Ovary (tissue), 9 donors: Measurements from ENCODE around the gene CD34. TPM values are rescaled to one million over a fixed set of nuclear protein-coding genes. Genes with fewer than 3 reads are reported as not detected.
A peak's percentile ranks its signal among the peaks of the same experiment; 100 is the strongest.

Source experiments
- DNase-seq, 5 donors: peaks; one replicate each; pipeline ENCODE4 v3.0.0-alpha.2; 2019 to 2020
- H3K27ac ChIP-seq, 2 donors: fragments of 200-600 bp; one replicate each; pipeline versions ENCODE4 v1.5.1 to v1.8.0; 2019 to 2022
- H3K27me3 ChIP-seq: fragments of 200-600 bp; one replicate; pipeline ENCODE4 v1.8.0; 2022
- H3K36me3 ChIP-seq: fragments of 200-600 bp; sonication (generic); one replicate; pipeline ENCODE4 v1.5.1; 2019
- H3K4me1 ChIP-seq: one replicate; pipeline ENCODE4 v1.8.1; 2013; ENCODE audit warnings: mild to moderate bottlenecking, moderate library complexity; ENCODE audit not compliant: insufficient read depth
- H3K4me3 ChIP-seq: fragments of 200-600 bp; sonication (generic); one replicate; pipeline ENCODE4 v1.5.1; 2017
- H3K9me3 ChIP-seq, 2 donors: fragments of 200-600 bp in 1 of 2; sonication (generic) in 1 of 2; one replicate each; pipeline versions ENCODE4 v1.5.1 to v1.8.1; 2013 to 2019; ENCODE audit warnings: mild to moderate bottlenecking in 1 of 2, moderate library complexity in 1 of 2
- EP300 ChIP-seq: sonication (generic); formaldehyde crosslinking; IDR thresholded peaks from one replicate; pipeline ENCODE4 v1.6.1; 2017; ENCODE audit warnings: antibody characterized with exemption
- POLR2A ChIP-seq: fragments of 450-650 bp; IDR thresholded peaks from one replicate; pipeline ENCODE4 v1.6.1; 2017; ENCODE audit warnings: antibody characterized with exemption, mild to moderate bottlenecking, moderate library complexity
- WGBS, 3 donors: extraction: QIAGEN DNeasy Blood & Tissue Kit in 1 of 3; methylation state at CpG; one replicate each; pipeline versions ENCODE4 v1.1.5 to v1.1.7; 2013 to 2017; 5-methylcytosine and 5-hydroxymethylcytosine counted together
- intact Hi-C, 4 donors: fragments of 100-400 bp; cut with DNase I; formaldehyde crosslinking; loops; one replicate each; pipeline versions ENCODE4 v1.11.0 to v1.15.1; 2022 to 2023
- polyA plus RNA-seq, 2 donors: library from polyadenylated mRNA; stranded (reverse); fragments of 200-250 nt in 1 of 2; fragments of 350-450 nt in 1 of 2; fragmentation: Illumina TruSeq in 1 of 2; extraction: RNeasy Lipid Tissue Mini Kit (QIAGEN cat#74804) in 1 of 2; gene quantifications; one replicate each; pipeline ENCODE4 v1.2.3, GENCODE V29; 2013 to 2014
- total RNA-seq, 7 donors: library from RNA; depleted of rRNA in 2 of 7; stranded (reverse); fragments of >200 nt in 2 of 7; fragmentation: NEBNext Ultra II Directional in 3 of 7; extraction: Animal tissue kit (Norgen Biotek cat#: 25700) in 3 of 7; gene quantifications; one replicate each; pipeline versions ENCODE4 v1.1.0 to v1.2.4, GENCODE V29; 2016 to 2023
- TF ChIP-seq, protein P1 (sequence below), 3 donors: fragments of 450-650 bp in 2 of 3; fragments of 200-600 bp in 1 of 3; IDR thresholded peaks; one replicate each; pipeline versions ENCODE4 v1.5.1 to v1.8.0; 2016 to 2022; ENCODE audit warnings: antibody characterized with exemption in 3 of 3, mild to moderate bottlenecking in 1 of 3
- donor health status: DM: no; HTN: no; CAD: no; lungs with moderate emphysema.
- donor health status: DM: no; HTN: no; CAD: no.
- donor health status: Bipolar disorder and iron deficiency.
- donor health status: DM: yes; HTN: yes; CAD: no.
- donor health status: DM: no; HTN: no; CAD: no.
- donor health status: DM: yes; HTN: yes; CAD: no.

Gene CD34
- total and polyA plus RNA-seq, 9 donors: 12.6 to 146 (median 25.9) TPM

GRCh38 chr1:207857447-207857846 lies 53.5 kb downstream of the CD34 start:
- intact Hi-C loops: no loop called here
- 92 to 95% (median 95%) methylated on average over 7 of the region's 7 CpGs for WGBS, 3 donors
- TF ChIP-seq EP300: no peak
- Histone ChIP-seq H3K27ac (no peak overlapping the region), H3K9me3 (no peaks in the 10 kb centered on the region), H3K27me3 (no peaks in the 10 kb centered on the region), H3K4me1 (peaks cover 5% of the 10 kb centered on the region), H3K36me3 (no peaks in the 10 kb centered on the region), H3K4me3 (no peak overlapping the region)
- no peak for DNase-seq

DNA sequence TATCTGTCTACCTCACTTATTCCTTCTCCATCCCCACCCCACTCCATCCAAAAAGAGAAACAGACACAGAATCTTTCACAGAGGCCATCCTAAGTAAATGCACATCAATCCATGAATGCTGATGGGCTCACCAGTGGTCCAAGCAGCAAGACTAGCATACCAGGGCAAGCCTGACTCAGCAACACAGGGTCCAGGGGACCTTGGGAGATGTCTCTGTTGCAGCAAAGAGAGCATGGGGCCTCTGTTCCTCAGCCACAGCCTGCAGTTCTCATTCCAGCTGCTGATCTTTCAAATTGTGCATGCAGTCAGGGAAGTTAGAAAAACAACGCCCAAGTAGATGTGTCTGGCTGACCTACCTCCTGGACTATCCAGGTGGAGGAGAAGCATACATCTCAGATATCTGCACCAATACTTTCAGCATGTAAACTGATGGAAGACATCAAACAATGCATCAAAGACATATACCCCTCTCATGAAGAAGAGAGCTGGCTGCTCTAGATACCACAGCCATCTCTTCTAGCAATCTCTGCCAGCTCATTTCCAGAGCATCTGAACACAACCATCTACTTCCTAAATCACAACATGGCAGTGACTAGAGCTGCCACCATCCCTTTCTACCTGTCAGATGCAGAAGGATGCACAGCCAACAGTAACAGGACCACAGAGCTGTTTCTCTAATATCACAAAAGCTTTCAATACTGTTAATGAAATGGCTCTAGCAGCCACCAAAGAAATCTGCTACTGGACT lies 54.5 kb downstream of the CD34 start:
- TF ChIP-seq EP300 (no peak), POLR2A (no peak)
- TF ChIP-seq, protein P1, sequence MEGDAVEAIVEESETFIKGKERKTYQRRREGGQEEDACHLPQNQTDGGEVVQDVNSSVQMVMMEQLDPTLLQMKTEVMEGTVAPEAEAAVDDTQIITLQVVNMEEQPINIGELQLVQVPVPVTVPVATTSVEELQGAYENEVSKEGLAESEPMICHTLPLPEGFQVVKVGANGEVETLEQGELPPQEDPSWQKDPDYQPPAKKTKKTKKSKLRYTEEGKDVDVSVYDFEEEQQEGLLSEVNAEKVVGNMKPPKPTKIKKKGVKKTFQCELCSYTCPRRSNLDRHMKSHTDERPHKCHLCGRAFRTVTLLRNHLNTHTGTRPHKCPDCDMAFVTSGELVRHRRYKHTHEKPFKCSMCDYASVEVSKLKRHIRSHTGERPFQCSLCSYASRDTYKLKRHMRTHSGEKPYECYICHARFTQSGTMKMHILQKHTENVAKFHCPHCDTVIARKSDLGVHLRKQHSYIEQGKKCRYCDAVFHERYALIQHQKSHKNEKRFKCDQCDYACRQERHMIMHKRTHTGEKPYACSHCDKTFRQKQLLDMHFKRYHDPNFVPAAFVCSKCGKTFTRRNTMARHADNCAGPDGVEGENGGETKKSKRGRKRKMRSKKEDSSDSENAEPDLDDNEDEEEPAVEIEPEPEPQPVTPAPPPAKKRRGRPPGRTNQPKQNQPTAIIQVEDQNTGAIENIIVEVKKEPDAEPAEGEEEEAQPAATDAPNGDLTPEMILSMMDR (IDR thresholded peaks at IDR 0.05): no peak
- Histone ChIP-seq H3K9me3 (no peaks in the 10 kb centered on the region), H3K27ac (no peak overlapping the region), H3K36me3 (no peaks in the 10 kb centered on the region), H3K27me3 (no peaks in the 10 kb centered on the region), H3K4me3 (no peak overlapping the region), H3K4me1 (peaks cover 5% of the 10 kb centered on the region)
- WGBS, 3 donors: 76 to 100% (median 92%) methylated on average over 1 of the region's 1 CpG
- intact Hi-C loops: no loop called here
- DNase-seq: no peak

- peaks cover 7% of the 10 kb centered on the region for H3K4me1 ChIP-seq
- no peak for DNase-seq
- H3K27ac ChIP-seq: no peak overlapping the region
- no peaks in the 10 kb centered on the region for H3K36me3 ChIP-seq
- H3K27me3 ChIP-seq: no peaks in the 10 kb centered on the region
- no peak overlapping the region for H3K4me3 ChIP-seq
- intact Hi-C loops: no loop called here
- 92 to 98% (median 96%) methylated on average over 2 of the region's 2 CpGs for WGBS, 3 donors
- TF ChIP-seq, protein P1 (IDR thresholded peaks at IDR 0.05): no peak
- TF ChIP-seq POLR2A: no peak
- TF ChIP-seq EP300: no peak
- no peaks in the 10 kb centered on the region for H3K9me3 ChIP-seq
These were observed 56.9 kb downstream of the CD34 start for GRCh38 chr1:207854001-207854400.

DNA sequence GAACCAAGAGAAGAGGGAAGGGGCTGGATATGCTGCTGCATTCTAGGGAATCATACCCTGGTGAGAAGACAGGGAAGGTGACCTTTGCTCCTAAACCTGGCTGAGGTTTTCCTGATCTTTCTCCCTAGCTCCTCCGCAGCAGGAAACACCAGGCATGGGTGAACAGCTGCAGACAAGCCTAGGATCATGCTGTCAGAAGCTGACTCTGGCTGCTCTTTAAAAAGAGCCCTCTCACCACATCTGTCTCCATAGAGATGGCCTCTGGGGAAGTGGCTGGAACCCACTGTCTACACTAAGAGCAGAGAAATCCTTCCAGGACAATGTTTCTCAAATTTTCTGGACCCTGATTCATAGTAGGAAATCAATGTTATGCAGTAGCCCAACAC lies 57.6 kb downstream of the CD34 start:
- no peaks in the 10 kb centered on the region for H3K9me3 ChIP-seq
- peak in 1 of 5 donors; percentile 37 for DNase-seq
- H3K36me3 ChIP-seq: no peaks in the 10 kb centered on the region
- intact Hi-C loops: no loop called here
- H3K27ac ChIP-seq: no peak overlapping the region
- TF ChIP-seq, protein P1 (IDR thresholded peaks at IDR 0.05): no peak
- TF ChIP-seq POLR2A (no peak), EP300 (no peak)
- 32 to 47% (median 35%) methylated on average over 1 of the region's 1 CpG for WGBS, 3 donors
- H3K27me3 ChIP-seq: no peaks in the 10 kb centered on the region
- peaks cover 6% of the 10 kb centered on the region for H3K4me1 ChIP-seq
- H3K4me3 ChIP-seq: no peak overlapping the region

- Histone ChIP-seq H3K36me3 (no peaks in the 10 kb centered on the region), H3K4me3 (no peak overlapping the region), H3K9me3 (no peaks in the 10 kb centered on the region), H3K27ac (no peak overlapping the region), H3K27me3 (no peaks in the 10 kb centered on the region), H3K4me1 (peaks cover 9% of the 10 kb centered on the region)
- TF ChIP-seq EP300 (no peak), POLR2A (no peak)
- TF ChIP-seq, protein P1 (IDR thresholded peaks at IDR 0.05): no peak
- 67 to 69% (median 68%) methylated on average over 9 of the region's 9 CpGs for WGBS, 3 donors
- no peak for DNase-seq
- intact Hi-C loops: no loop called here
These were observed 58.2 kb downstream of the CD34 start for GRCh38 chr1:207852576-207853371.
